HG03045 (cell line): ENCODE results near the gene ADM.

Experiments
- ATAC-seq: cut with Tn5 transposase; IDR thresholded peaks from one replicate; pipeline ENCODE4 v1.9.1; 2021; ENCODE audit warnings: mild to moderate bottlenecking, moderate library complexity; ENCODE audit not compliant: unreplicated experiment

Gene ADM

GRCh38 chr11:10327254-10327653 lies 22.4 kb downstream of the ADM start:
- no peak for ATAC-seq

- ATAC-seq, result no peak
These were observed 23.6 kb downstream of the ADM start for GRCh38 chr11:10328314-10329098.

GRCh38 chr11:10329356-10329755 lies 24.5 kb downstream of the ADM start:
- no peak for ATAC-seq

GRCh38 chr11:10329935-10330334 lies 25.1 kb downstream of the ADM start:
- no peak for ATAC-seq

- no peak for ATAC-seq
These were observed 26.8 kb downstream of the ADM start for GRCh38 chr11:10331548-10332289.

- ATAC-seq, result no peak
These were observed 28.6 kb downstream of the ADM start for GRCh38 chr11:10333490-10333889.

GRCh38 chr11:10338287-10338686 lies 33.4 kb downstream of the ADM start:
- ATAC-seq, result no peak

- no peak for ATAC-seq
These were observed 43.9 kb downstream of the ADM start for GRCh38 chr11:10348650-10349280.

- ATAC-seq, result no peak
These were observed 44.4 kb downstream of the ADM start for GRCh38 chr11:10349281-10349665.

GRCh38 chr11:10349806-10350205 lies 44.9 kb downstream of the ADM start:
- no peak for ATAC-seq

GRCh38 chr11:10350334-10350733 lies 45.5 kb downstream of the ADM start:
- ATAC-seq, result no peak

- ATAC-seq, result no peak
These were observed 46.5 kb downstream of the ADM start for GRCh38 chr11:10351435-10351764.

GRCh38 chr11:10351765-10352641 lies 47.1 kb downstream of the ADM start:
- no peak for ATAC-seq

- ATAC-seq, result no peak
These were observed 48.2 kb downstream of the ADM start for GRCh38 chr11:10352921-10353550.

GRCh38 chr11:10354389-10354788 lies 49.5 kb downstream of the ADM start:
- ATAC-seq, result no peak

GRCh38 chr11:10355257-10355661 lies 50.4 kb downstream of the ADM start:
- ATAC-seq, result no peak

GRCh38 chr11:10356161-10356560 lies 51.3 kb downstream of the ADM start:
- no peak for ATAC-seq
